ENCODE data around the gene MAPK8IP1. TPM values are rescaled to one million over a fixed set of nuclear protein-coding genes. Genes with fewer than 3 reads are reported as not detected.

Gene MAPK8IP1
- total RNA-seq, 1 donor from 2014 or later = 3.7 TPM

- TF ChIP-seq EZH2phosphoT487 (IDR thresholded peaks at IDR 0.05) = no peak
- no peak for TF ChIP-seq CTCF (IDR thresholded peaks at IDR 0.05)
- TF ChIP-seq EZH2 (IDR thresholded peaks at IDR 0.05) = no peak
- peaks cover 43% of the 10 kb centered on the region for H3K4me1 Mint-ChIP-seq
- Histone ChIP-seq H3K79me2 (ENCODE audit: low read depth) (peaks cover 10% of the 10 kb centered on the region), H3K9ac (no peak overlapping the region), H3K27ac (no peak overlapping the region), H3K4me2 (peak overlapping the region; percentile 82), H3F3A (ENCODE audit: low read depth) (peaks cover 54% of the 10 kb centered on the region), H3K27me3 (peaks cover 10% of the 10 kb centered on the region), H4K20me1 (ENCODE audit: low read depth) (peaks cover 17% of the 10 kb centered on the region), H3K4me3 (peak overlapping the region; percentile 61), H3K36me3 (no peaks in the 10 kb centered on the region), H2AFZ (replicated peaks) (peak overlapping the region; percentile 87), H3K4me1 (peaks cover 36% of the 10 kb centered on the region), H3K9me3 (ENCODE audit: low read depth) (no peaks in the 10 kb centered on the region)
- H3K36me3 Mint-ChIP-seq = no peaks in the 10 kb centered on the region
- peak overlapping the region; percentile 80 for H3K4me3 Mint-ChIP-seq
- DNase-seq (ENCODE audit: low spot score) = peak; percentile 88
- no peaks in the 10 kb centered on the region for H3K9me3 Mint-ChIP-seq
- peak overlapping the region; percentile 58 for H3K27ac Mint-ChIP-seq
- H3K27me3 Mint-ChIP-seq (ENCODE audit: insufficient read depth, low read depth) = peaks cover 38% of the 10 kb centered on the region
These were observed 36.3 kb downstream of the MAPK8IP1 start for GRCh38 chr11:45921561-45922424.

- peak within 1 kb of the TSS; percentile 61 for H3K4me3 ChIP-seq
- peaks cover 5% of the 10 kb centered on the region for H3K79me2 ChIP-seq (ENCODE audit: low read depth)
- peak within 1 kb of the TSS; percentile 80 for H3K4me3 Mint-ChIP-seq
- no peaks in the 10 kb centered on the region for H3K9me3 ChIP-seq (ENCODE audit: low read depth)
- no peak within 1 kb of the TSS for H3K9ac ChIP-seq
- H2AFZ ChIP-seq (replicated peaks) = peak within 1 kb of the TSS; percentile 87
- H3F3A ChIP-seq (ENCODE audit: low read depth) = peaks cover 50% of the 10 kb centered on the region
- no peak within 1 kb of the TSS for H3K27ac ChIP-seq
- no peaks in the 10 kb centered on the region for H3K36me3 ChIP-seq
- peak within 1 kb of the TSS; percentile 82 for H3K4me2 ChIP-seq
- DNase-seq (ENCODE audit: low spot score) = peak; percentile 89
- peaks cover 38% of the 10 kb centered on the region for H3K27me3 Mint-ChIP-seq (ENCODE audit: insufficient read depth, low read depth)
- peak within 1 kb of the TSS; percentile 58 for H3K27ac Mint-ChIP-seq
- peaks cover 10% of the 10 kb centered on the region for H3K27me3 ChIP-seq
- H3K4me1 Mint-ChIP-seq = peaks cover 40% of the 10 kb centered on the region
- no peak for TF ChIP-seq EZH2 (IDR thresholded peaks at IDR 0.05)
- no peak for TF ChIP-seq EZH2phosphoT487 (IDR thresholded peaks at IDR 0.05)
- TF ChIP-seq CTCF (IDR thresholded peaks at IDR 0.05) = no peak
- peaks cover 10% of the 10 kb centered on the region for H4K20me1 ChIP-seq (ENCODE audit: low read depth)
- no peaks in the 10 kb centered on the region for H3K36me3 Mint-ChIP-seq
- H3K9me3 Mint-ChIP-seq = no peaks in the 10 kb centered on the region
- peaks cover 32% of the 10 kb centered on the region for H3K4me1 ChIP-seq
These were observed 37.1 kb downstream of the MAPK8IP1 start, which contains the start of gene LARGE2 for GRCh38 chr11:45922425-45923082. Gene LARGE2, plus strand, starts transcription at chr11:45922656. Its CDS starts 227 bp downstream, at chr11:45922883.

GRCh38 chr11:45924036-45924915, 38.8 kb downstream of the MAPK8IP1 start:
- H2AFZ ChIP-seq (replicated peaks) = no peak overlapping the region
- no peak for TF ChIP-seq EZH2phosphoT487 (IDR thresholded peaks at IDR 0.05)
- no peak for TF ChIP-seq CTCF (IDR thresholded peaks at IDR 0.05)
- TF ChIP-seq EZH2 (IDR thresholded peaks at IDR 0.05) = no peak
- Mint-ChIP-seq H3K36me3 (no peaks in the 10 kb centered on the region), H3K4me3 (peak overlapping the region; percentile 79), H3K27me3 (ENCODE audit: insufficient read depth, low read depth) (peaks cover 38% of the 10 kb centered on the region), H3K27ac (peak overlapping the region; percentile 40), H3K4me1 (peaks cover 31% of the 10 kb centered on the region), H3K9me3 (no peaks in the 10 kb centered on the region)
- no peak overlapping the region for H3K4me2 ChIP-seq
- peaks cover 5% of the 10 kb centered on the region for H3K79me2 ChIP-seq (ENCODE audit: low read depth)
- no peaks in the 10 kb centered on the region for H3K9me3 ChIP-seq (ENCODE audit: low read depth)
- H3K4me3 ChIP-seq = no peak overlapping the region
- H3K9ac ChIP-seq = no peak overlapping the region
- H3F3A ChIP-seq (ENCODE audit: low read depth) = peaks cover 36% of the 10 kb centered on the region
- H3K4me1 ChIP-seq = peaks cover 26% of the 10 kb centered on the region
- no peak overlapping the region for H3K27ac ChIP-seq
- H3K27me3 ChIP-seq = peaks cover 10% of the 10 kb centered on the region
- H3K36me3 ChIP-seq = no peaks in the 10 kb centered on the region
- H4K20me1 ChIP-seq (ENCODE audit: low read depth) = peaks cover 9% of the 10 kb centered on the region
- DNase-seq (ENCODE audit: low spot score) = peak; percentile 2

Measured in neural progenitor cell (in vitro differentiated cells).